GM23338 (cell line): ENCODE results near the gene ROBO1.

Source experiments
- EZH2phosphoT487 ChIP-seq: fragments of 200-600 bp; sonication (generic); IDR thresholded peaks from one replicate; pipeline ENCODE4 v1.8.1; 2018; ENCODE audit warnings: antibody characterized with exemption; ENCODE audit not compliant: unreplicated experiment
- TF ChIP-seq, protein P1 (sequence below), 2 experiments: fragments of 200-600 bp in 1 of 2; sonication (generic) in 1 of 2; conservative IDR thresholded peaks; 2 replicates each; pipeline versions ENCODE4 v1.5.1 to v1.6.1; 2016 to 2017; ENCODE audit warnings: antibody characterized with exemption in 2 of 2, low read depth in 2 of 2, mild to moderate bottlenecking in 2 of 2, moderate library complexity in 1 of 2

DNA sequence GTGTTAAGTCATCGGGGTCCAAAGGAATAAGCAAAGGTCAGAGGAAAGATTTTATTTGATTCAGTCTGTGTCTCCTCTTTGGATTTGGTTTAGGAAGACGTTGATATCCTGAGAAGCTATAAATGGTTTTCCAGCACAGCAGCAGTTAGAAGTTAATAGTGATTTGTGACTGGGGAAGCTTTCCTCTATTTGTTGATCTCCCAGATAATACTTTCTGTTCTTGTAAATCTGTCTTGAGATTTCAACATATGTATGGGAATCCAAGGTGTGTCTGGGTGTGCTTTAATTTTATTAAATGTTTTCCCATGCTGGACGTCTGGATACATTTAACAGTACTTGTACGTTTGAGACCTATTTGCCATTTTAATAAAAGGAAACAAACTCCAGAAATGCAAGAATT, 409.5 kb downstream of the ROBO1 start:
- TF ChIP-seq, protein P1, sequence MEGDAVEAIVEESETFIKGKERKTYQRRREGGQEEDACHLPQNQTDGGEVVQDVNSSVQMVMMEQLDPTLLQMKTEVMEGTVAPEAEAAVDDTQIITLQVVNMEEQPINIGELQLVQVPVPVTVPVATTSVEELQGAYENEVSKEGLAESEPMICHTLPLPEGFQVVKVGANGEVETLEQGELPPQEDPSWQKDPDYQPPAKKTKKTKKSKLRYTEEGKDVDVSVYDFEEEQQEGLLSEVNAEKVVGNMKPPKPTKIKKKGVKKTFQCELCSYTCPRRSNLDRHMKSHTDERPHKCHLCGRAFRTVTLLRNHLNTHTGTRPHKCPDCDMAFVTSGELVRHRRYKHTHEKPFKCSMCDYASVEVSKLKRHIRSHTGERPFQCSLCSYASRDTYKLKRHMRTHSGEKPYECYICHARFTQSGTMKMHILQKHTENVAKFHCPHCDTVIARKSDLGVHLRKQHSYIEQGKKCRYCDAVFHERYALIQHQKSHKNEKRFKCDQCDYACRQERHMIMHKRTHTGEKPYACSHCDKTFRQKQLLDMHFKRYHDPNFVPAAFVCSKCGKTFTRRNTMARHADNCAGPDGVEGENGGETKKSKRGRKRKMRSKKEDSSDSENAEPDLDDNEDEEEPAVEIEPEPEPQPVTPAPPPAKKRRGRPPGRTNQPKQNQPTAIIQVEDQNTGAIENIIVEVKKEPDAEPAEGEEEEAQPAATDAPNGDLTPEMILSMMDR (conservative IDR thresholded peaks at IDR 0.05; ENCODE audit: low read depth in 2 of 2): no peak
- TF ChIP-seq EZH2phosphoT487: no peak
